CD4-positive, alpha-beta T cell treated with Interleukin-17A for 4 hours (primary cell): ENCODE measurements around the gene ABHD2.
"Not testable (repeated sequence)": the region's sequence is repeated elsewhere in the genome, so short reads cannot be mapped to it uniquely, and the experiment has no call there.

ENCODE experiments used
- DNase-seq: peaks from one replicate; pipeline ENCODE4 v3.0.0-alpha.2; 2020; ENCODE audit warnings: mixed read lengths

The ABHD2 gene

DNA sequence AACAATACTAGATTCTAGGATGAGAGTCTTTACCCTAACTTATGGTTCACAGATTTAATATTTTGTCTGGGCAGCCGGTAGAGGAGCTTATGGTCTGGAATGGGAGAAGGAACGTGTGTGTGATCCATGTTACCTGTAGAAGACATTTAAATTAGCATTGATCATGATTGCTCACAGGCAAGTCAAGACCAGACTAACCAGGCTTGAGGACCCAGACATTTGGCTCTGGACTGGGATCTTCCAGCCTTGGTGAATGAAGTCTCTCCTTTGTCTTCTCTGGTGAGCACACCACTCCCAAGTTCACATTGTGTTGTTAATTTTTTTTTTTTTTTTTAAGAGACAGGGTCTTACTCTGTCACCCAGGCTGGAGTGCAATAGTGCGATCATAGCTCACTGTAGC lies 11.7 kb downstream of the ABHD2 start:
- DNase-seq = no peak

- DNase-seq = no peak
Measured at GRCh38 chr15:89101302-89102193, 13.3 kb downstream of the ABHD2 start.

- DNase-seq = no peak
Measured at GRCh38 chr15:89103481-89104171, 15.4 kb downstream of the ABHD2 start.

GRCh38 chr15:89104172-89104564 lies 15.9 kb downstream of the ABHD2 start:
- DNase-seq = no peak

GRCh38 chr15:89105147-89105546 lies 16.9 kb downstream of the ABHD2 start:
- DNase-seq = no peak

DNA sequence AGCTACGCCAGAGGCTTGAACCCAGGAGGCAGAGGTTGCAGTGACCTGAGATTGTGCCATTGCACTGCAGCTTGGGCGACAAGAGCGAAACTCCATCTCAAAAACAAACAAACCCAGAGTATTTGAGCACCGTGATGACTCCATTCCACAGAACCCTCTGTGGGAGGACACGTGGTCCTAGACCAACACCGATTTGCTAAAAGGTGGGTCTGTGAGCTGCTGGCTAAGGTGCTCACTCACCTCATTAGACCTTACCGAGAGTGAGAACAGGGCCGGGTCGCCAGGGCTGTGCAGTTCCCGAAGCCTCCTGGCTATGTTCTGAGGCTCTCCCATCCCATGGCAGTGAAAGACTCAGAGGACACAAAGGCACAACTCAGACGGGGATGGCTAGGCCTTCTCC lies 17.9 kb downstream of the ABHD2 start:
- DNase-seq = no peak

- no peak for DNase-seq
Measured at GRCh38 chr15:89107984-89108383, 19.7 kb downstream of the ABHD2 start.

DNA sequence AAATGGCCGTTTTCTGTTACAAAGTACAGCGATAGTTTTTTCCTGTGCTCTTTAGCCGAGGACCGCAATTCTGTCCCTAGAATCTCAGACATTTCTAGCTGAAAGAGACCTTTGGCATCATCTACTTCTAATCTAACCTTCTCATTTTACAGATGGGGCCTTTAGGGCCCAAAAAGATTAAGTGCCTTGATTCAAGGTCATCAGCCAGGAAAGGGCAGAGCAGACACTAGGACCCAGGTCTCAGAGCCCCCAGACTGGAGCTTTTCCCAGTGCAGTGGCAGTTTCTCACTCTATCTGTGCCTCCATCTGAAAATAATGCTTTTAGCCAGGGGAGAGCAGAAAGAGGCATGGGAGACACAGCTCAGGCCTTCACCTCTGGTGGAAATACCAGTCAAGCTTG lies 20.6 kb downstream of the ABHD2 start:
- no peak for DNase-seq

DNA sequence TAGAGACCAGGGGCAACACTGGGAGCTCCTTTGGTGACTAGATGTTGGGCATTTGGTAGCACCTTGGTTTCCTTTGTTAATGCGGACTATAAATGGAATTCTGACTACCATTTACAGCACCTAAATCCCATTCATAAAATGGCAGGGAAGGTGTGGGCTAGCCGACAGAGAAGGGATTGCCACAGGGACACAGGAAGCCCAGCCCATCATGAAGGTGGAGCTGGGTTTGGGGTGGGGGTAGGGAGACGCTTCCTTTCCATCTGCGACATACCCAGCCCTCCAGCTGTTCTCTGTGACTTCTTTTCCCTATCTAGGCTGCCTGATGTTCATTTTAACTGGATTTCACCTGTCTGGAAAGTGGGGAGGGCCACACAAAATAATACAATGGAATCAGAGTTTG lies 21.0 kb downstream of the ABHD2 start:
- DNase-seq = no peak

DNA sequence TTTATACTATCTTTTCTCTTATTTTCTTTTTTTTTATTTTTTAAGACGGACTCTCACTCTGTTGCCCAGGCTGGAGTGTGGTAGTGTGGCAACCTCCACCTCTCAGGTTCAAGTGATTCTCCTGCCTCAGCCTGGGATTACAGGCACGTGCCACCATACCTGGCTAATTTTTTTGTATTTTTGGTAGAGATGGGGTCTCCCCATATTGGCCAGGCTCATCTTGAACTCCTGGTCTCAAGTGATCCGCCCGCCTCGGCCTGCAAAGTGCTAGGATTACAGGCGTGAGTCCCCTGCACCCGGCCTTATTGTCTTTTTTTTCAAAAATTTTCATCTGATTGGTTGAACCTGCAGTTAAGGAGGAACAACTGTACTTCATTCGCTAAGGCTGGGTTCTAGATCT lies 21.8 kb downstream of the ABHD2 start:
- no peak for DNase-seq

- no peak for DNase-seq
Measured at GRCh38 chr15:89111352-89111751, 23.1 kb downstream of the ABHD2 start.

- DNase-seq = no peak
Measured at GRCh38 chr15:89111961-89112340, 23.7 kb downstream of the ABHD2 start.

- peak; percentile 22 for DNase-seq
Measured at GRCh38 chr15:89112341-89112971, 24.2 kb downstream of the ABHD2 start.

- DNase-seq = no peak
Measured at GRCh38 chr15:89113296-89114024, 25.2 kb downstream of the ABHD2 start.

DNA sequence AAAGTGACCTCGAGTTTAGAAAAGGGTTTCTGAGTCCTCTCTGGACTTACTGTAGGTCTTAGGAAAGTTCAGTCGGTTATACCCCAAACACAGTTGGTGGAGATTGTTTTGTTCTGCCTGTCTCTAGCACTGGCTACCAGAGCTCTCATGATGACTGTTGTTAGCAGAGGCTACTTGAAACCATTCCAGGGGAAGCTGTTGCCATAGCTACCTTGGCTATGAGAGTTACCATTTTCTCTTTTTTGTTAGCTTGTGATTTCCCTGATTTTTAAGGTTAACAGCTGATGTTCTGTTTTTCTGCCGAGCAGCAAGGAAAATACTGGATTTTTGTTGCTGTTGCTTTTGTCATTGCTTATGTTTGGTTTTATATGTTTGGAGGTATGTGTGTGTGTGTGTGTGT lies 26.7 kb downstream of the ABHD2 start:
- no peak for DNase-seq

- DNase-seq = no peak
Measured at GRCh38 chr15:89115547-89115946, 27.3 kb downstream of the ABHD2 start.

DNA sequence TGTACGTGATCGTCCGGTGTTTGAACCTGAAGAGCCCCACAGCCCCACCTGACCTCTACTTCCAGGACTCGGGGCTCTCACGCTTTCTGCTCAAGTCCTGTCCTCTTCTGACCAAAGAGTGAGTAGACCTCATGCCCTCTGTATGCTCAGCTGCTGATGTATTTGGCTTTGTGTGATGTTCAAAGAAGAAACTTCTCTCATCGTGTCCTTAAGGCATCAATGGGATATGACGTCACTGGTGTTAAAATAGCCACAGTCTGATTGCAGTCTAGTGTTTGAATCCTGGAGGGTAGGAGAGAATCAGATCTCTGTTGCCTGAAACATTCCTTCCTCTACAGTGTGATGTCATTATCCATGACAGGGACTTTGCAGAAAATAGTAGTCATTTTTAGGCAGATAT lies 28.1 kb downstream of the ABHD2 start:
- DNase-seq = no peak

- no peak for DNase-seq
Measured at GRCh38 chr15:89117790-89118189, 29.5 kb downstream of the ABHD2 start.

DNA sequence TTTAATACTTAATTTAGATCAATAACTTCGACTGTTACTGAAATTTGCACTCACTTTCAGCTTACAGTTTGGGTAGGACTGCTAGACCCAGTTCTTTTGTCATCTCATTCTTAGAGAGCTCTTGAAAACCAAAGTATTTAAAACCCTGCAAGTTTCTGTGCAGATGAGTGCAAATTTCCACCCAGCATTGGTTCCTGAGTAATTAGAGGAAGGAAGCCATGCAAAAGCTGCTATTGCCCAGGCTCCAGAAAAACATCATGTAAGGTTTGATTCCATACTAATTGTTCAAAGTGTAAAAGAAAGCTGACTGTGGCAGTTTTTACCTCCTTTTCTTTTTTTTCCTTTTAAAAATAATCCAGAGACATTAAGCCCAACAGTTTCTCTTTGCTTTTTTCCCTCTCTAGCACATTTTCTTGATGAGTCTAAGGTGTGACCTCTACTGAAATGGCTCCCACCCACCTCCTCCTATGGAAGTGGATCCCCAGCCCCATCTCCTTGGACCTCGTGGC lies 30.3 kb downstream of the ABHD2 start:
- no peak for DNase-seq

DNA sequence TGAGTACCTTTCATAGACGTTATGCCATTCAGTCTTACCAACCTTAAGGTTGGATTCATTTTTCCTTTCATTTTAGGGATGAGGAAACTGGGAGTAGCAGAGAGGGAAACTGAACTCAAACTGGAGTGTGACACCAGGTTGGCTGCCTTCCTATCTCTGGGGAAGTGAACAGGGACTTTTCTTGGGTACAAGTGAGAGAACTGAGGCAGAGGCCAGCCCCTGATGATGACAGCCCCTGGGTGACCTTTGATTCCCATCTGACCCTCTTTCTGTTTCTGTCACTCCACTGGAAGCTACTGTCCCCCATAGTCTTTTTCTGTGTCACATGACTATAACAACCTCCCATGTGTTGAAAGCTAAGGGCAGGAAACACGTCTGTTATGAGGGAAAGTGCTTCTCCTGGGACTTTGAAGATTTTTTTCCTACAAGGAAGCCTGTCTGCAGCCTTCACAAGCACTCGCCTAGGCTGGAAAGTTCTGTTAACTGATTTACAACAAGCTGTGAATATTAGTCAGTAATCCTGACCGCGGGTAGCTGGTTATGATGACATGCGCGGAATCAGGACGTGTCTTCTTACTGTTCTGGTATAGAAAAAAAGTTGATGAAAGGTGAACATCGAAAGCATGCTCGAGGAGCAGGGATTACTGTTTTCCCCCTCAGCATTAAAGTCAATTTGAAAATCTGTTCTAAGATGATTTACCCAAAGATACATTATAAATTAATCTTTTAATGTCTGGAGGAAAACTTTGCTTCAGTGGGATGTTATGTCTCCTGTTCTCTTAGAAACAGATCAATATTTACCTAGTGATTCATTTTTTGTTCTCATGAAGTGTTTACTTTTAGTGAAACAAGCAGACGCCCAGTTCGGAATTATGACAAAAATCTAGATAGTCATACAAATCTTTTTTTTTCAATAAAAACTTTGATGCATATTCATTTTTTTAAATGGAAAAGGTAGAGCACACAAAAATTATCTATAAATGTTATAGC lies 31.5 kb downstream of the ABHD2 start:
- DNase-seq = no peak

- DNase-seq = not testable (repeated sequence)
Measured at GRCh38 chr15:89120479-89121000, 32.3 kb downstream of the ABHD2 start.
